Natural killer cell (primary cell): ENCODE measurements around the gene CARMIL1. TPM values are rescaled to one million over a fixed set of nuclear protein-coding genes. Genes with fewer than 3 reads are reported as not detected.

Experiments used
- ATAC-seq, 3 donors: fragments of 150-1000 bp in 2 of 3; fragments of 200-7000 bp in 1 of 3; cut with Tn5 transposase; 1 replicate in 1 of 3; 2 replicates in 2 of 3; pipeline ENCODE4 v1.10.0; 2021; ENCODE audit warnings: mild to moderate bottlenecking in 2 of 3, moderate library complexity in 2 of 3
- DNase-seq, 2 donors: peaks; one replicate each; pipeline versions ENCODE4 v3.0.0 to v3.0.0-alpha.2; 2013 to 2021; ENCODE audit warnings: mixed read lengths in 1 of 2
- H3K27ac ChIP-seq: one replicate; pipeline ENCODE4 v1.5.1; 2013; ENCODE audit warnings: mild to moderate bottlenecking, low read length
- H3K27me3 ChIP-seq: one replicate; pipeline ENCODE4 v1.6.1; 2013; ENCODE audit warnings: low read length; ENCODE audit not compliant: control insufficient read depth, insufficient read depth
- H3K36me3 ChIP-seq: one replicate; pipeline ENCODE4 v1.6.1; 2013; ENCODE audit warnings: low read length; ENCODE audit not compliant: control insufficient read depth, insufficient read depth
- H3K4me1 ChIP-seq: one replicate; pipeline ENCODE4 v1.6.1; 2013; ENCODE audit warnings: low read length; ENCODE audit not compliant: control insufficient read depth, insufficient read depth
- H3K4me3 ChIP-seq: one replicate; pipeline ENCODE4 v1.5.1; 2013; ENCODE audit warnings: low read length
- H3K9me3 ChIP-seq: one replicate; pipeline ENCODE4 v1.6.1; 2013; ENCODE audit warnings: low read length; ENCODE audit not compliant: control insufficient read depth, insufficient read depth
- H3K27ac Mint-ChIP-seq, 2 donors: one replicate each; pipeline ENCODE4 v1.8.0; 2022; ENCODE audit warnings: mild to moderate bottlenecking in 2 of 2, mixed read lengths in 2 of 2, moderate library complexity in 1 of 2
- H3K27me3 Mint-ChIP-seq, 2 donors: one replicate each; pipeline ENCODE4 v1.8.0; 2022; ENCODE audit warnings: low read depth in 2 of 2, mixed read lengths in 2 of 2
- H3K36me3 Mint-ChIP-seq: one replicate; pipeline ENCODE4 v1.8.0; 2022; ENCODE audit warnings: mixed read lengths
- H3K4me1 Mint-ChIP-seq, 2 donors: one replicate each; pipeline ENCODE4 v1.8.0; 2022; ENCODE audit warnings: mixed read lengths in 2 of 2
- H3K4me3 Mint-ChIP-seq: one replicate; pipeline ENCODE4 v1.8.0; 2022; ENCODE audit warnings: mild to moderate bottlenecking, moderate library complexity, mixed read lengths
- H3K9me3 Mint-ChIP-seq, 2 donors: one replicate each; pipeline ENCODE4 v1.8.0; 2022; ENCODE audit warnings: mixed read lengths in 2 of 2
- WGBS: methylation state at CpG from one replicate; pipeline ENCODE4 v1.1.7; 2013; ENCODE audit warnings: missing lambda C conversion rate; ENCODE audit not compliant: insufficient coverage; 5-methylcytosine and 5-hydroxymethylcytosine counted together
- intact Hi-C: fragments of 100-400 bp; cut with micrococcal nuclease; formaldehyde crosslinking; loops from one replicate; pipeline ENCODE4 v1.14.2; 2022
- total RNA-seq, 4 donors: library from RNA; stranded (reverse); fragments of 120-200 nt in 1 of 4; gene quantifications; one replicate each; pipeline versions ENCODE4 v1.2.3 to v1.2.4, GENCODE V29; 2013 to 2022
- TF ChIP-seq, protein P1 (sequence below): fragments of 200-600 bp; IDR thresholded peaks from one replicate; pipeline ENCODE4 v1.8.0; 2022; ENCODE audit warnings: antibody characterized with exemption

The CARMIL1 gene
- total RNA-seq, 3 donors from 2014 or later (not counting 1 experiment from before 2014, with no cell fraction given) = 0.25 to 1.1 (median 0.35) TPM

DNA sequence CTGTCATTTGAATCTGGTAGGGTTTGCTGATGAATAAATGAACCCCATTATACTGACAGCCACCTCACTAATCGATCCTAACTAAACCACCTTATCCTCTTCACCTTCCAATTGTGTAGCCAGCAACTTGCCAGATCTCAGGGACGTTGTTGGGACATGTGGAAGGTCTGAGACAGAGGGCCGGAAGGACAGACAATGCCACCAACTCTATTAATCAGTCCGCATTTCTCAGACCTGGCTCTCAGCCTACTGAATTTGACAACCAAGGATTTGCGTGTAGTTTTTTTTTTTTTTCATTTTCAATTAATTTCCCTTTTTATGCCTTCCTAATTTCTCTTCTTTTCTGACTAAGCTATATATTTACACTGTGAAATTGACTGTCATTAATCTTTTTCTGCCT lies 122.5 kb downstream of the CARMIL1 start:
- intact Hi-C loops = no loop called here

DNA sequence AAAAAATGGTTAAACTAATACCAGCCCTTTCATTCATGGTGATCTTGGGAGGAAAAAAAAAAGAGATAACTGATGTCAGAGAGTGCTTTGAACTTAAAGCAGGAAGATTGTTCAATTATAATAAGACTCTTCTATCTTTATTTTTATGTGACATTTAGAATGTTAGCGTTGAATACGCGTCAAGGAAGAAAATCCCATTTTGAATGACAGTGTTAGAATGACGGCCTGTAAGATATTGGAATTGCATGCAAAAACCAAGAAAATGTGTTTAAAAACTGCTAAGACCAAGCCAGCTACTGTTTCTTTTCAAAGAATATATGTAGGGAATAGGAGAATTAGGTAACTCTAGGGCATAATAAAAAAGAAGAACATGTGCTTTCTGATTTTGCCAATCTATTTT lies 123.0 kb downstream of the CARMIL1 start:
- H3K4me1 ChIP-seq = peaks cover 25% of the 10 kb centered on the region
- no peaks in the 10 kb centered on the region for H3K4me1 Mint-ChIP-seq
- H3K9me3 Mint-ChIP-seq = no peaks in the 10 kb centered on the region
- no peak overlapping the region for H3K27ac Mint-ChIP-seq
- no peaks in the 10 kb centered on the region for H3K27me3 ChIP-seq
- no peaks in the 10 kb centered on the region for H3K36me3 Mint-ChIP-seq
- TF ChIP-seq, protein P1, sequence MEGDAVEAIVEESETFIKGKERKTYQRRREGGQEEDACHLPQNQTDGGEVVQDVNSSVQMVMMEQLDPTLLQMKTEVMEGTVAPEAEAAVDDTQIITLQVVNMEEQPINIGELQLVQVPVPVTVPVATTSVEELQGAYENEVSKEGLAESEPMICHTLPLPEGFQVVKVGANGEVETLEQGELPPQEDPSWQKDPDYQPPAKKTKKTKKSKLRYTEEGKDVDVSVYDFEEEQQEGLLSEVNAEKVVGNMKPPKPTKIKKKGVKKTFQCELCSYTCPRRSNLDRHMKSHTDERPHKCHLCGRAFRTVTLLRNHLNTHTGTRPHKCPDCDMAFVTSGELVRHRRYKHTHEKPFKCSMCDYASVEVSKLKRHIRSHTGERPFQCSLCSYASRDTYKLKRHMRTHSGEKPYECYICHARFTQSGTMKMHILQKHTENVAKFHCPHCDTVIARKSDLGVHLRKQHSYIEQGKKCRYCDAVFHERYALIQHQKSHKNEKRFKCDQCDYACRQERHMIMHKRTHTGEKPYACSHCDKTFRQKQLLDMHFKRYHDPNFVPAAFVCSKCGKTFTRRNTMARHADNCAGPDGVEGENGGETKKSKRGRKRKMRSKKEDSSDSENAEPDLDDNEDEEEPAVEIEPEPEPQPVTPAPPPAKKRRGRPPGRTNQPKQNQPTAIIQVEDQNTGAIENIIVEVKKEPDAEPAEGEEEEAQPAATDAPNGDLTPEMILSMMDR = no peak
- ATAC-seq = no peak
- DNase-seq = no peak
- no peak overlapping the region for H3K27ac ChIP-seq
- no peaks in the 10 kb centered on the region for H3K9me3 ChIP-seq
- no peak overlapping the region for H3K4me3 Mint-ChIP-seq
- H3K27me3 Mint-ChIP-seq = no peaks in the 10 kb centered on the region
- H3K36me3 ChIP-seq = no peaks in the 10 kb centered on the region
- intact Hi-C loops = no loop called here
- H3K4me3 ChIP-seq = no peak overlapping the region
- WGBS = 86% methylated on average over 4 of the region's 4 CpGs

More for the DNA sequence above, 122.5 kb downstream of the CARMIL1 start:
- TF ChIP-seq, protein P1 = no peak
- H3K4me3 ChIP-seq = no peak overlapping the region
- Mint-ChIP-seq H3K27ac (no peak overlapping the region), H3K9me3 (no peaks in the 10 kb centered on the region), H3K4me3 (no peak overlapping the region), H3K4me1 (no peaks in the 10 kb centered on the region), H3K36me3 (no peaks in the 10 kb centered on the region), H3K27me3 (no peaks in the 10 kb centered on the region)
- H3K27ac ChIP-seq = no peak overlapping the region
- ATAC-seq = no peak
- no peaks in the 10 kb centered on the region for H3K36me3 ChIP-seq
- no peaks in the 10 kb centered on the region for H3K9me3 ChIP-seq
- peaks cover 25% of the 10 kb centered on the region for H3K4me1 ChIP-seq
- DNase-seq = no peak
- 94% methylated on average over 4 of the region's 5 CpGs for WGBS
- no peaks in the 10 kb centered on the region for H3K27me3 ChIP-seq

DNA sequence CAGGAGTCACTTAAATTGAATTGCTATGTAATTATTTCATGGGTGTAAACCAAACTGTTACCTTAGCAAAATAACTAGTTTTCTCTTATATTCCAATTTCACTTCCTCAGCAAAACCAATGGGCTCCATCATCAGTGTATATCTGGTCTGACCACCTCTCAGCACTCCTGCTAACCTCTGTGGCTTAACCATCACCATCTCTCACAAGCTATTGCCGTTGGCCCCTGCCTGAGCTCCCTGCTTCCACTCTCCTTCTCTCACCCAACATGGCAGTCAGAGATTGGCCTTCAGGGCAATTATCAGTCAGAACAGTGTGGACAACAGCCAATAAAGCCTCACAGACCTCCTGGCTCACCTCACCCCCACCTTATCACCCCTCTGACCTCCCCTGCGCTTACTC lies 124.0 kb downstream of the CARMIL1 start:
- Histone ChIP-seq H3K27ac (no peak overlapping the region), H3K27me3 (no peaks in the 10 kb centered on the region), H3K9me3 (no peaks in the 10 kb centered on the region), H3K4me1 (peaks cover 25% of the 10 kb centered on the region), H3K36me3 (no peaks in the 10 kb centered on the region), H3K4me3 (no peak overlapping the region)
- no peaks in the 10 kb centered on the region for H3K9me3 Mint-ChIP-seq
- ATAC-seq (no peak), DNase-seq (no peak)
- 73% methylated on average over 2 of the region's 2 CpGs for WGBS
- TF ChIP-seq, protein P1 = no peak
- no peak overlapping the region for H3K27ac Mint-ChIP-seq
- H3K4me3 Mint-ChIP-seq = peak overlapping the region; percentile 35
- no peaks in the 10 kb centered on the region for H3K4me1 Mint-ChIP-seq
- H3K36me3 Mint-ChIP-seq = no peaks in the 10 kb centered on the region
- H3K27me3 Mint-ChIP-seq = no peaks in the 10 kb centered on the region
- intact Hi-C loops = no loop called here

DNA sequence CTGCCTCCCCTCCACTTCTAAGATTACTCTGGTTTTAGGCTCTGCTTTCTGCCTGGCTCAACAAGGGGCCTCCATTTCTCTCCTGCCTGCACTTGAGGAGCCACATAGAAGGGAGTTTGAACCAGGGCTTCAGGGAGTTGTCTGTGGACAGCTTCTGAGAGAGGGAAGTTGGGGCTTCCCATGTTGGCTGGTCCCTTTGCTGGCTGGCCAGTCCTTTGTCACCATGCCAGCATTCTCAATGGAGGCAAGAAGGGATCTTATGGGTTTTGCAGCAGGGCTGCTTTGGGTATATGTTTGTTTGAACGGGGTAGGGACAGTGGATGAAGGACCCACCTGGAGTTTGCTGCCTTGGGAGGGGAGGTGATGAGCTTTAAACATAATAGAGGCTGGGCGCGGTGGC lies 124.9 kb downstream of the CARMIL1 start:
- Mint-ChIP-seq H3K4me3 (no peak overlapping the region), H3K27ac (no peak overlapping the region), H3K9me3 (no peaks in the 10 kb centered on the region), H3K4me1 (no peaks in the 10 kb centered on the region), H3K27me3 (no peaks in the 10 kb centered on the region), H3K36me3 (no peaks in the 10 kb centered on the region)
- TF ChIP-seq, protein P1 = no peak
- no peaks in the 10 kb centered on the region for H3K36me3 ChIP-seq
- ATAC-seq (no peak), DNase-seq (peak in 1 of 2 donors; percentile 16)
- H3K4me3 ChIP-seq = no peak overlapping the region
- H3K27me3 ChIP-seq = no peaks in the 10 kb centered on the region
- no peaks in the 10 kb centered on the region for H3K9me3 ChIP-seq
- H3K27ac ChIP-seq = peak overlapping the region; percentile 68
- intact Hi-C loops = no loop called here
- H3K4me1 ChIP-seq = peaks cover 25% of the 10 kb centered on the region
- WGBS = 90% methylated on average over 3 of the region's 3 CpGs
